GM12864 (cell line): ENCODE data around the gene CBX5.
"Not testable (repeated sequence)": the region's sequence is repeated elsewhere in the genome, so short reads cannot be mapped to it uniquely, and the experiment has no call there.

Experiments used
- DNase-seq: peaks from one replicate; pipeline ENCODE4 v3.0.0-alpha.2; 2011; ENCODE audit warnings: low read depth
- H3K4me3 ChIP-seq: 2 replicates; pipeline ENCODE4 v1.5.1; 2011; ENCODE audit warnings: mild to moderate bottlenecking, low read depth, low read length, control low read depth
- TF ChIP-seq, protein P1 (sequence below): IDR thresholded peaks from 2 replicates; pipeline ENCODE4 v1.5.1; 2011; ENCODE audit warnings: low read depth, mild to moderate bottlenecking, moderate library complexity, low read length, control low read depth, inconsistent platforms; ENCODE audit errors: missing control alignments

The CBX5 gene

DNA sequence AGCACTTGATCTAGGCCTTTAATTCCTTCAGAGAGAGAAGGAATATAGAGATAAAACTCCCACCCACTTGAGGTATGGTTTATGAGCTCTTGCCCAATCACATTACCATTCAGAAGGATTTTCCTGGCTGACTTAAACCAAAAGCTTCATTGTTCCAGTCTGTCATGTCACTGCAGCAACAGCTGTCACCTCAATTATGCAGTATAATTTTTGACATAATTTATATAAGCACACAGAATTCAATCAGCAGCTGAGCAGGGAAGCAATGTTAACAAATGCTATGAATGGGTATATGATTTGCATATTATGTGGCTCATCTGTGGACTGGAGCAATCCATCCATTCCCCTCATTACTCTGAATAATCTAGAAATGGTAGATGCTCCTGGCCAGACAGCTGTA, 40.3 kb downstream of the CBX5 start:
- H3K4me3 ChIP-seq, result no peak overlapping the region
- DNase-seq, result no peak
- TF ChIP-seq, protein P1, sequence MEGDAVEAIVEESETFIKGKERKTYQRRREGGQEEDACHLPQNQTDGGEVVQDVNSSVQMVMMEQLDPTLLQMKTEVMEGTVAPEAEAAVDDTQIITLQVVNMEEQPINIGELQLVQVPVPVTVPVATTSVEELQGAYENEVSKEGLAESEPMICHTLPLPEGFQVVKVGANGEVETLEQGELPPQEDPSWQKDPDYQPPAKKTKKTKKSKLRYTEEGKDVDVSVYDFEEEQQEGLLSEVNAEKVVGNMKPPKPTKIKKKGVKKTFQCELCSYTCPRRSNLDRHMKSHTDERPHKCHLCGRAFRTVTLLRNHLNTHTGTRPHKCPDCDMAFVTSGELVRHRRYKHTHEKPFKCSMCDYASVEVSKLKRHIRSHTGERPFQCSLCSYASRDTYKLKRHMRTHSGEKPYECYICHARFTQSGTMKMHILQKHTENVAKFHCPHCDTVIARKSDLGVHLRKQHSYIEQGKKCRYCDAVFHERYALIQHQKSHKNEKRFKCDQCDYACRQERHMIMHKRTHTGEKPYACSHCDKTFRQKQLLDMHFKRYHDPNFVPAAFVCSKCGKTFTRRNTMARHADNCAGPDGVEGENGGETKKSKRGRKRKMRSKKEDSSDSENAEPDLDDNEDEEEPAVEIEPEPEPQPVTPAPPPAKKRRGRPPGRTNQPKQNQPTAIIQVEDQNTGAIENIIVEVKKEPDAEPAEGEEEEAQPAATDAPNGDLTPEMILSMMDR, result no peak

DNA sequence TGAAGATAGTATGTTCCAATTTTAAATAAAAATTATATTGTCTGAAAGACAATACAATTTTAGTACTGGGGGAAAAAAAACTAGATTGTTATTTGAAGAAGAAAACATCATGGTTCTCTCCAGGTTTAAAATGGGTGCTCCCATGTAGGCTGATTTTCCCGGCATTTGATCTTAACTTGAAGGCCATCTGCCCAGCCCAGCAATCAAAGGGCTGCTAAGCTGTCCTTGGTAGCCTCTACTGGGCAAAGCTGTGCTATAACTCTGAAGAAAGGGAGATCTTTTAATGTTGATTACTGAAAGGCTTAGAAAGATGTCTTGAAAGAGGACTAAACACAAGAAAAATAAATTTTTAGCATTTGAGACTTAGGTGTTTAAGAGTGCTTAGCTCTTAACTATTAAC, 41.4 kb downstream of the CBX5 start:
- no peak overlapping the region for H3K4me3 ChIP-seq
- TF ChIP-seq, protein P1, result no peak
- no peak for DNase-seq

DNA sequence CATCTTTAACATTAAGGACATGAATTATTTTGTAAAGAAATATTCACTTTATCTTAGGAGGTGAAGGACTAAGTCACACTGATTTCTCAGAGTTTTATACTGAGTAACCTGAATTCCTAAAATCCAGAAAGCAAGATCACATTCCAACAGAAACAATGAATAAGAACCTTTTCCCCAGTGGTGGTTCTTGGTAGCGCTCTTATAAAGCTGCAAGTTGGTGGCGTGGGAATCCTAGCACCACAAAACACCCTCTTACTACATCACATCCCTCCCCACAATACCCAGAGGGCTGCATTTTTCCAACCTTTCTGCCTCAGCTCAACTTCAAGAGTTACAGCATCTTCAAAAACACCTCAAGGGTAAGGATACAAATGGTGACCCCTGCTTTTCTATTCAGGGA, 47.1 kb downstream of the CBX5 start:
- H3K4me3 ChIP-seq, result no peak overlapping the region
- TF ChIP-seq, protein P1, result peak; percentile 10
- DNase-seq, result no peak

DNA sequence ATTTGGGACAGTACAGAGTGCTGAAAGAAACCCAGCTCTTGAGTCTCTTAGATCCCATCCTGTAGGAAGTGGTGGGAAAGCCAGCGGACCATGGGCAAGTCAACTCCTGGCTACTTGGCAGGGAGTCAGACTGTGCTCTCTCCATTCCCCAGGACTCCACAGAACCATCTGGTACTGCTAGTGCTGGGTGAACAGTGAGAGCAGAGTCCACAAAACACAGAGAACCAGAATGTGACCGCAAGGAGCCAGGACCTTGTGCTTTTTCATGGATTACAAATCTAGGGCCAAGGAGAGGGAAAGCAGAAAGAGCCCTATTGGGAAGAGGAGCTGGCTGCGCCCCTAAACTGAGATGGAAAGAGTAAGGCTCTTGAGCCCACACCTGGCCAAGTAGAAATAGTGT, 48.7 kb downstream of the CBX5 start:
- DNase-seq, H3K4me3 ChIP-seq: not testable (repeated sequence)

DNA sequence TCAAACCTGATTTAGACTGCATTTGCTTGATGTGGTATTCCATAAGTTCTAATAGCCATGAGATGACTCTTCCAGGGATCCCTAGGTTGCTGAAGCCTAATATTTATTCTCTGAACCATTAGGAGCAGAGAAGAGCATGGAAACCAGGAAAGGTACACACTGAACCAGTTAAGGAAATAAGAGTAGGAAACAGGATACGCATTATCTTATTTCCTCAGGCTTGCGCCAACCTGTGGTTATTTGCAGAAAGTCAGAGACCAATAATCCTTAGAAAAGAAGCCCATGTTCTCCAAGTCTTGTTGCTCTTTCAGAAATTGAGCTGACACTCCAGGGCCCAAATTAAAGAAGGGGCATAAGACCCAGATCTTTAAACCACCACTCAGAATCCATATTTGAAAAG, 49.4 kb downstream of the CBX5 start:
- H3K4me3 ChIP-seq, result no peak overlapping the region
- no peak for DNase-seq
- TF ChIP-seq, protein P1, result no peak

DNA sequence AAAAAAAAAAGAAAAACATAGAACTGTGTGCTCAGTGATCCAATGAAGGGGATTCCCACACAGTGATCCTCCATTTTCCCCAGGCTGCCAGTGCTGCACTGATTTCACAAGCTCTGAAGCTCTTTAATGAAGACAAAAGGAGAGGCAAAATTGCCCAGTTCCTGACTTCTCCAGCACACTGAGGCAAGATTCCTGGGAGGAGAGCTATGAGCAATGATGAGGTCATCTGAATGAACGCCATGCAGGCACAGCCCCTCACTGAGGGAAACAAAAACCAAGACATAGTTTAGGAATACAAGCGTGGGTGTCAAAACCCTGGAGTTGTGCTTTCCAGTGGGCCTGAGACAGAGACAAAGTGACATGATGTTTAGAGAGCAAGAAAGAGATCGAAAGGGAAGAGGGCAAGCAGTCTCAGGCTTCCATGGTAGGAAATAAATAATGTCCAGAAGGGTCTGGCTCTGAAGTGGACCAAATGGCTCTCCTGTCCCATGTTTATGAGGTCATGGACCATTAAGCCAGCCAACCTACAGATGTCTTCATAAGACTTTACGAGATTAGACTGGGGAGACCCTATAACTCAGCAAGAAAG, 50.2 kb downstream of the CBX5 start:
- no peak overlapping the region for H3K4me3 ChIP-seq
- TF ChIP-seq, protein P1, result no peak
- no peak for DNase-seq

DNA sequence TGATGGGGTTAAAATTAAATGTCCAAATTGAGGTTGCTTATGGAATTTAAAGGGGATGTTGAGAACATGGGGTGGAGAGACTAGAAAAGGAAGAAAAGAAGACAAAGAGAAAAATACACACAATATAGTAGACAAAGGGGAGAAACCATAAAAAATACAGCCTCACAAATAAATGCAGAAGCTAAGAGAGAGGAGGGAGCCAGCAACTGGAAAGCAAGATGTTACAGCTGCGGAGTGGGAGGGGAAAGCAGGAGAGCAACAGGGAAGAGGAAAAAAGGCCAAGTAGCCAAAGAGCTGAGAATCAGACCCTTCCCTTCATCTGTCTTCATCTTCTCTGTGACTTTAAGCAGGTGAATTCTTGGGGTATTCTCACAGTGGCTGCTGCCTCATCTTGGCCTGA, 51.5 kb downstream of the CBX5 start:
- no peak overlapping the region for H3K4me3 ChIP-seq
- TF ChIP-seq, protein P1, result no peak
- no peak for DNase-seq

DNA sequence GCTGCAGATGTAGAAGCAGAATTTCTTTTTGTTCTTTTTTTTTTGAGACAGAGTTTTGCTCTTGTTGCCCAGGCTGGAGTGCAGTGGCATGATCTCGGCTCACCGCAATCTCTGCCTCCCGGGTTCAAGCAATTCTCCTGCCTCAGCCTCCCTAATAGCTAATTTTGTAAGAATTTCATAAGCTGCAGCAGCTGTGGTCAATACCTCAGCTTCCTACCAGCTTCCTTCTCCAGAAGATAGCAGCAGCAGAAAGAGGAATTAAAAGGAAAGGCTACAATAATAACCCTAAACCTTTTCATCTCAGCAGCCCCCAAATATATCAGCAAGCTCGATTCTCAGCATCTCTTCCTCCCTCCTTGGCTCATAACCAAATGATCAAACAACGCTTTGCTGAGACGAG, 52.0 kb downstream of the CBX5 start:
- DNase-seq, result not testable (repeated sequence)

More for the DNA sequence above, 52.0 kb downstream of the CBX5 start:
- H3K4me3 ChIP-seq, result not testable (repeated sequence)
